T1000 (cell line): ENCODE measurements around the gene SCAPER.
A peak's percentile ranks its signal among the peaks of the same experiment; 100 is the strongest.
"Not testable (repeated sequence)": the region's sequence is repeated elsewhere in the genome, so short reads cannot be mapped to it uniquely, and the experiment has no call there.

Experiments
- DNase-seq: peaks from one replicate; lab custom pipeline; 2025; ENCODE audit warnings: mixed read lengths; lab: John Stamatoyannopoulos, UW

Gene SCAPER

GRCh38 chr15:76904461-76905012 is 603 bp downstream of the SCAPER start:
- peak; percentile 26 for DNase-seq

- DNase-seq = no peak
These were observed 1.9 kb downstream of the SCAPER start for GRCh38 chr15:76903251-76903681.

GRCh38 chr15:76901965-76902364 is 3.2 kb downstream of the SCAPER start:
- no peak for DNase-seq

- DNase-seq = not testable (repeated sequence)
These were observed 5.2 kb downstream of the SCAPER start for GRCh38 chr15:76899931-76900310.

- DNase-seq = not testable (repeated sequence)
These were observed 5.8 kb downstream of the SCAPER start for GRCh38 chr15:76899176-76899930.

GRCh38 chr15:76898102-76898501 is 7.0 kb downstream of the SCAPER start:
- no peak for DNase-seq

- no peak for DNase-seq
These were observed 11.0 kb downstream of the SCAPER start for GRCh38 chr15:76894174-76894573.

- DNase-seq = not testable (repeated sequence)
These were observed 12.3 kb downstream of the SCAPER start for GRCh38 chr15:76892836-76893235.

- not testable (repeated sequence) for DNase-seq
These were observed 17.6 kb downstream of the SCAPER start for GRCh38 chr15:76887280-76888141.

- DNase-seq = no peak
These were observed 19.9 kb downstream of the SCAPER start for GRCh38 chr15:76885212-76885611.

- no peak for DNase-seq
These were observed 29.2 kb downstream of the SCAPER start for GRCh38 chr15:76875911-76876310.

GRCh38 chr15:76873066-76873465 is 32.1 kb downstream of the SCAPER start:
- DNase-seq = not testable (repeated sequence)

GRCh38 chr15:76871930-76872329 is 33.2 kb downstream of the SCAPER start:
- DNase-seq = no peak

GRCh38 chr15:76868740-76869139 is 36.4 kb downstream of the SCAPER start:
- DNase-seq = no peak

GRCh38 chr15:76866716-76867321 is 38.3 kb downstream of the SCAPER start:
- DNase-seq = no peak

GRCh38 chr15:76866008-76866407 is 39.1 kb downstream of the SCAPER start:
- no peak for DNase-seq

- no peak for DNase-seq
These were observed 39.6 kb downstream of the SCAPER start for GRCh38 chr15:76865548-76865991.

- DNase-seq = no peak
These were observed 40.6 kb downstream of the SCAPER start for GRCh38 chr15:76864586-76864985.

- no peak for DNase-seq
These were observed 41.4 kb downstream of the SCAPER start for GRCh38 chr15:76863693-76864092.

- no peak for DNase-seq
These were observed 42.0 kb downstream of the SCAPER start for GRCh38 chr15:76863123-76863522.

GRCh38 chr15:76861815-76862397 is 43.2 kb downstream of the SCAPER start:
- DNase-seq = no peak

GRCh38 chr15:76860201-76860600 is 44.9 kb downstream of the SCAPER start:
- no peak for DNase-seq
